HG03280 (cell line): ENCODE measurements around the gene PBX4.
A peak's percentile ranks its signal among the peaks of the same experiment; 100 is the strongest.

Experiments
- ATAC-seq: cut with Tn5 transposase; IDR thresholded peaks from one replicate; pipeline ENCODE4 v1.9.1; 2021; ENCODE audit warnings: mild to moderate bottlenecking, moderate library complexity; ENCODE audit not compliant: unreplicated experiment

PBX4 gene

DNA sequence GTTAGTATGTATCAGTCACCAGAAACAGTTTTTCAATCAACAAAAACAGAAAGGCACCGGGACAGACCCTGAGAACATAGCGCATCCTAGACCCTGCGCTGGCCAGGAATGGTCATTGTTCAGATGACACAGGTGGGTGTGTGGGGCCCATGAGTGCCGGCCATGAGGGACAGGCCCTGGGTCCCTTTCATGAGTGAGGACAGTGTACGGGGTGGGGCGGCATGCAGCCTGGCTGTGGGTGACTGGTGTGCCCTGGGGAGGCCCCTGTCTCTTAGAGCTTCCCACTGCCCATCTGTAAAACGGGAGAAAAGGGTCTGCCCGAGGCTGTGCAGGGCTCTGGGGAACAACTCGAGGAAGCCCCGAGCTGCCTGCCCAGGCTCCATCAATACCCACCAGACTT, 25.8 kb downstream of the PBX4 start:
- ATAC-seq = no peak

DNA sequence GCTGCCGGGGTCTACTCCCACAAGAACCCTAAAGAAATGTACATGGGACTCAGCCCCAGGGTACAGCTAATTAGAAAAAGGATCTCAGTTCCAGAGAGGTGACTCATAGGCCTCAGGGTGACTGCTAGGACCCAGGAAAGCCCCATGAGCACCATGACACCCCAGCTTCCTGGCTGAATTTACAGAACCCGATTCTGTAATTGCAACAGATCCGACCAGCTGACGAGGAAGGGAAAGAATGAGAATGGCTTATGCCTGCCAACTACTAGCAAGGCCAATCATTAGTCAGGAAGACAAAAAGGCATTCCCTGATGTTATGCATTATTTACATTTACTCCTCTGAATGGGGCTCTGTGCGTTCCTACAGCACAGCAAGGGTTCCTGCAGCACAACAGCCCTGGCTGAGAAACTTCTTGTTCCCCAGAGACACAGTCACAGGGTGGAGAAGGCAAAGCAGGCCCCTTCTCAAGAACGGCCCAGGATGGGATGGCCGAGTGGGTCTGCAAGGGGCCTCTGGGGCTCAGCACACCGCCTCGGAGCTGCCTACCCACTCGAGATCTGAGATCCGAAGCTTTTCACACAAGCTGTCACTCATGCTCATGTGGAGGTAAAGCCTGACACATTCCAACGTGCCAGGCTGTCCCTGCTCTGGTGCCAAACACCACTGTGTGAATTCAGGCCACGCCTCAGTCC, 27.2 kb downstream of the PBX4 start:
- peak; percentile 67 for ATAC-seq

- no peak for ATAC-seq
These were observed 29.9 kb downstream of the PBX4 start for GRCh38 chr19:19588546-19588945.

DNA sequence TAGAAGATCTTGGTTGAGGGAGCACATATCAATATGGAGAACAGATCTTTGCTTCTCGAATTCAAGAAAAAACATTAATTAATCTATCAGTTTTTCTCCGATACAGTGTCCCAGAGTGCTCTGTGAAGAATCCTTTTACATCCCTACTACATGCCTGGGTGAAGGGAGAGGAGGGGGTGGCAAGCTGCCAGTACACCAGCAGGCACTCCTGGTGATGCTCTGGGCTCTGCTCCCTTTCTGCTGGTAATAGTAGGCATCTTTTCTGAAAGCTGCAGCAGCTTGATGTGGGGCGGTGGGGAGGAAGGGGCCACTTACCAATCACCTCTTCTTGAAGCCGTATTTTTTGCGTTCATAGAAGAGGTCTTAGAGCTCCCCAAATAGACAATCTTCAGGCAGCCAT, 30.7 kb downstream of the PBX4 start:
- ATAC-seq = no peak

DNA sequence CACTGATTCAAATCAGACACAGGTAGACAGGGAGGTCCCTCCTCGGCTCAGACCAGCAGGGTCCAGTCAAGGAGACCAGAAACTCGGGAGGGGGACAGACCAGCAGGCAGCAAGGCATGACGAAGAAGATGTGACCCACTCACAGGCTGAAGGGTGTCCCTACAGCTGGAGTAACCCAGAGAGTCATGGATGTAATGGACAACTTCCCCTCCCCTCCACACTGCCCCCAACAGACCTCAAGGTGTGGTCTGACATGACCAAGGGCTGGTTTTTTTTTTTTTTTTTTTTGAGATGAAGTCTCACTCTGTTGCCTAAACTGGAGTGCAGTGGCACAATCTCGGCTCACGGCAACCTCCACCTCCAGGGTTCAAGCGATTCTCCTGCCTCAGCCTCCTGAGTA, 34.1 kb downstream of the PBX4 start:
- ATAC-seq = no peak

- ATAC-seq = no peak
These were observed 36.0 kb downstream of the PBX4 start for GRCh38 chr19:19582471-19582870.

DNA sequence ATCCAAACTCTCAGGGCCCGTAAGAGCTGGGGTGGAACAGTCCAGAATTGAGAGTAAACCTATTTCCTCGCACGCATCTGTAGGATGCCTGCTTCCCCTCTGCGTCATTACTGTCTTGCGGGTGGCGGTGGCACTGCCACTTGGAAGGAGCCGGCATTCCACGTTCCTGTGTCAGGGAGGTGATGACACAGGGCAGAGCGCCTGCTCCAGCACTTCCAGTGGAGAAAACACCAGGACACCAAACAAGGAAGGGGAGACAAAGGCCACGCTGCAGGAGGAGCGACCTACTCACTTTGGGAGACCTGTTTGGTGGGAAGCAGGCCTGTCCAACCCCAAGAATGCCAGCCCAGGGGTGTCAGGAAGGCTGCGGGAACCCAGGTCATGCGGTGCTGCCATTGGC, 37.1 kb downstream of the PBX4 start:
- no peak for ATAC-seq

DNA sequence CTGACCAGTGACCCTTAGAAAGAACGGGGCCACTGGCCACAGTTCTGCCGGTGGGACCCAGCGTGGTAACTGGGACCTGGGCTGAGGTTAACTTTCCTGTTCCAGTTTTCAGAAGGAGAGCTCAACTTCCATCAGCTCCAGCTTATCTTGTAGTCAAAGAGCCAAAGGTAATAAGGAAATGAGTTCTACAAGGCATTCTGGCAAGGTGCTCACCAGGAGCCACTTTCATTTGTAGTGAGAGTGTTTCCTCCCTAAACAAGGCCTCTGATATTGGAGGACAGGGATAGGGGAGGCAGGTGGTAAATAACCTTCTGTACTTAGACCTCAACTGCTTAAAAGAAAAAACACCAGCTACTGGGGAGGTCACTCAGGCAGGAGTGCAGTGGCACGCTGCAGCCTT, 38.1 kb downstream of the PBX4 start:
- ATAC-seq = no peak

GRCh38 chr19:19579533-19580361, 38.7 kb downstream of the PBX4 start:
- ATAC-seq = no peak

DNA sequence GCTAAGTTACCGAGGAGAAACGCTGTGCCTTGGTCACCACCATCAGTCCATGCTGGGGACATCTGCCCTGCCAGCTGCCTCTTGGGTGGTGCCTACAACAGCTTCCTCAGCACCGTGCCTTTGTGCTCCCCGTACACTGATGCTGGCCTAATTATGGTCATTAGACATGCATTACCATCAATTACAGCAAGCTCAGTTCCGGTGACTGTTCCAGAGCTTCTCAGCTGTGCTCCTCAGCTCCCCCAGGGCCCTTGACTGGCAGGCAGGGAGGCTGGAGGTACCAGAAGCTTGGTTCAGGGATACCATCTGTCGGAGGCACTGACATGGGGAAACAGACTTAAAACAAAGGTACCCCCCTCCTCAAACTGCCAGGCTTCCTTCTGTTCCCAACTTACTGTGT, 40.2 kb downstream of the PBX4 start:
- ATAC-seq = no peak

DNA sequence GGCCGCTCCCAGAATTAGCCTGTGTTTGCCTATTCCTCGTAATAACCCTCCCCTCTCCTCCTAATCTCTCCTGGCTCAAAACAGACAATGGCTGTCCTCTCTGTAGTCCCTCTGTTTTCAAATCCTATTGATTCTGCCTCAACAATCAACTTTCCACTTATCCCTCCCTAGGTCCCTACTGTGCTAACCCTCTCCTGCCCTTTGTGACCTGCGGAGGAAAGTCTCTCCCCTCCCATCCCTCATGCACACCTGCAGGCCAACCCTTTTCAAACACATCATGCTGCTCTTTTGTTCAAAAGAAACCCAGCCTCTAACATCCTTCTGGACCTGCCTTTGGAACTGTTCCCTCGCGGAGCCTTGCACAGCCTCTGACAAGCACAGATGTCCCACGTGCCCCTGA, 43.1 kb downstream of the PBX4 start:
- ATAC-seq = no peak

- ATAC-seq = no peak
These were observed 47.3 kb downstream of the PBX4 start for GRCh38 chr19:19571071-19571786.

DNA sequence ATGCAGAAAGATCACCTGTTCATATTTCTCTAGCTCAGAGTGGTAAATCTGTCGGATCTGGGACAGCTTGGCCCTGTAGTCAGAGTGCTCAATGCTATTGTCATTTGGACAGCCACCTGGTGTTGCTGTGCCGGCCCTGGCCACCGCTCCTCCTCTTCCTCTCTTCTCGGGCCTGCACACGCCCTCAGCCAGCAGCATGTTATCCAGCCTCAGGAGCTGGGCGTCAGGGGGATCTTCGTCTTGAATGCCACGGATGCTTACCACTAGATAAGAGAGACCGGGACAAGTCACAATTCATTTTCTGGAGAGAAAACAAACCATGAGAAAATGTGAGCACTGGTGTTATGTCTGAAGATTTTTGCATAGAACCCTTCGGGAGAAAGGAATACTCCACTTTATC, 47.9 kb downstream of the PBX4 start:
- no peak for ATAC-seq

- ATAC-seq = no peak
These were observed 49.4 kb downstream of the PBX4 start for GRCh38 chr19:19568802-19569756.

GRCh38 chr19:19567391-19567790, 51.1 kb downstream of the PBX4 start:
- ATAC-seq = no peak

DNA sequence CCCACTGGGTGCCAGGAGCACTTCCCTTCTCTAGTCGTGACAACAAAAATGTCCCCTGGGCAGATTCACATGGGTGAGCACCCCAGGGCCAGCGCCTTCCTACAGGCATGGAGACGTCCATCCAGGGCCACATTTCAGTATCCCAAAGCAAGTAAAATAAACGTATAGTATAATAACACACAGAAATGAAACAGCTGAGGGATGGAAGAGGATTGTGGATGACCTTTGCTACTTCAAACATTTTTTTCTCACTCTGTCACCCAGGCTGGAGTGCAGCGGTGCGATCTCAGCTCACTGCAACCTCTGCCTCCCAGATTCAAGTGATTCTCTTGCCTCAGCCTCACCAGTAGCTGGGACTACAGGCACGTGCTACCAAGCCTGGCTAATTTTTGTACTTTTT, 52.2 kb downstream of the PBX4 start:
- ATAC-seq = no peak

DNA sequence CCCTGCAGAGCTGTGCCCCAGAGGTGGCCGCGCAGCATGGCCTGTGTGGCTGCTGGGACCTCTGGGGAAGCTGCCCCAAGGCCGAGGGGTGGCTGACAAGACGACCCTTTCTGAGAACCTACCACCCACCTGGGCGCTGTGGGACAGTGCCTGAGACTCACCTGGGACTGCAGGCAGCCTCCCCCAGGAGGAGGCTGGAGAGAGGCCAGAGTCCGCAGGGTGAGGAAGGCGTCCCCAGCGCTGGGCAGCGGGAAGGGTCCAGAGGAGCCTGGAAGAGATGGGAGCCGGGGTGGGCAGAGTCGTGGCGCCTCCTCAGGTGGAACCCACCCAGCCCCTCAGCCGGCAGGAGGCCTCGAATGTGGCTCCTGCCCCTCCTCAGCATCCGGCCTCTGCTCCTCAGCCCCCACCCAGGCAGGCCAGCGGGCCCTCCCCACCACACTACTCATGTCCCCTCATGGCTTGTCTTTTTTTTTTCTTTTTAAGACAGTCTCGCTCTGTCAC, 55.1 kb downstream of the PBX4 start:
- no peak for ATAC-seq

GRCh38 chr19:19562665-19563347, 55.7 kb downstream of the PBX4 start:
- no peak for ATAC-seq

- ATAC-seq = no peak
These were observed 56.4 kb downstream of the PBX4 start for GRCh38 chr19:19561946-19562664.
